Umbilical cord (tissue), 2 donors: Measurements from ENCODE around the gene EBF4. TPM values are rescaled to one million over a fixed set of nuclear protein-coding genes. Genes with fewer than 3 reads are reported as not detected.

Experiments used
- DNase-seq: peaks from one replicate; pipeline ENCODE4 v3.0.0-alpha.2; 2015; ENCODE audit warnings: low spot score
- total RNA-seq: library from RNA; depleted of rRNA; stranded (reverse); fragments of >200 nt; gene quantifications from one replicate; pipeline ENCODE4 v1.2.3, GENCODE V29; 2014; ENCODE audit warnings: low replicate concordance; ENCODE audit not compliant: insufficient read depth

The EBF4 gene, protein sequence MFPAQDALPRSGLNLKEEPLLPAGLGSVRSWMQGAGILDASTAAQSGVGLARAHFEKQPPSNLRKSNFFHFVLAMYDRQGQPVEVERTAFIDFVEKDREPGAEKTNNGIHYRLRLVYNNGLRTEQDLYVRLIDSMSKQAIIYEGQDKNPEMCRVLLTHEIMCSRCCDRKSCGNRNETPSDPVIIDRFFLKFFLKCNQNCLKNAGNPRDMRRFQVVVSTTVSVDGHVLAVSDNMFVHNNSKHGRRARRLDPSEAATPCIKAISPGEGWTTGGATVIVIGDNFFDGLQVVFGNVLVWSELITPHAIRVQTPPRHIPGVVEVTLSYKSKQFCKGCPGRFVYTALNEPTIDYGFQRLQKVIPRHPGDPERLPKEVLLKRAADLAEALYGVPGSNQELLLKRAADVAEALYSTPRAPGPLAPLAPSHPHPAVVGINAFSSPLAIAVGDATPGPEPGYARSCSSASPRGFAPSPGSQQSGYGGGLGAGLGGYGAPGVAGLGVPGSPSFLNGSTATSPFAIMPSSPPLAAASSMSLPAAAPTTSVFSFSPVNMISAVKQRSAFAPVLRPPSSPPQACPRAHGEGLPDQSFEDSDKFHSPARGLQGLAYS
- total RNA-seq, result 14.4 TPM

DNA sequence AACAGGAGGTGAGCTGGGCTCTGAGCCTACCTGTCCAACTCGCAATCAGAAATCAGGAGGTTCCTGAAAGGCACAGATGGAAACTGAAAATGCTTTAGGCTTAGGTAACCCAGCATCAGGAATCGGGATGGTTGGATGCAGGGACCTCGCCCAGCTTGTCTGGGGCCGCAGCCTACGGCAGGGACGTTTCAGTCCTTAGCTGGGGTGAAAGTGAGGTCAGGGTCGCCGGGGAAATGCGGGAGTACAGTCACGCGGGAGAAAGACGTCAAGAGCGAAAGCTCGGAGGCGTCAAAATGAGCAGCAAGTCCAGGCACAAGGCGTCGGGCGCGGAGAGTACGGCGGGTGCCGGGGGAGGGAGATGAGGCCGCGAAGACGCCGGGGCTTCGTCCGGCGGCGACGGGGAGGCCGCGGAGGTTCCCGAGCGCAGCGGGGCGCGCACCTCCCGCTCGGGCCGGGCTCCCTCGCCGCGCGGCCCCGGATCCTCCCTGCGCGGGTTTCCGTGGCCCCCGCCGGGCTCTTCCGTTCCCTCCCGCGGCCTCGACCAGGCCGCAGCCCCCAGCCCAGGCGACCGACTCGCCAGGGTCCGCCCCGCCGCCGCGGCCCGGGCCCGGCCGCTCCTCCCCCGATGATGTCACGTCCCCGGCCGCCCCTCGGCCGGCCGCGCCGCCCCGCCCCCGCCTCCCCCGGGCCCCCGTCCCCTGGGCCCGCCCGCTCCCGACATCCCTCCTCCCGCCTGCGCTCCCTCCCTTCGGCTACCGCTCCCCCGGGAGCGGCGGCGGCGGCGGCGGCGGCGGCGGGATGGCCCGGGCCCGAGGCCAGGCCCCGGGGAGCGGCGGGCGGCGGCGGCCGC lies at the start of gene EBF4:
Gene EBF4 (plus strand): TSS at position 745 of the 850 bp plus-strand sequence. CDS start 866 bp downstream, outside the sequence.
- peak; percentile 47 for DNase-seq

DNA sequence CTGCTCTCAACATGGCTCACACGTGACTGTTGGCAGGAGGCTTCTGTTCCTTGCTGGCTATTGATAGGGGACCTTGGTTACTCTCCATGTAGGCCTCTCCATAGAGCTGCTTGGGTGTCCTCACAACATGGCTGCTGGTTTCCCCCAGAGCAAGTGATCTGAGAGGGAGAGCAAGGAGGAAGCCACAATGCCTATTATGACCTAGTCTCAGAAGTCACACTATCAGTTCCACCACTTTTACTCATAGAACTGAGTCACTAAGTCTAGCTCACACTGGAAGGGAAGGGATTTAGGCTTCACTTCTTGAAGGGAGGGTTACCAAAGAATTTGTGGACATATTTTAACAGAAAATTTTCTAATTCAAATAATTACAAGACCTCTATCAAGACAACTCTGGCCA lies 48.9 kb upstream of the EBF4 start:
- DNase-seq, result no peak

DNA sequence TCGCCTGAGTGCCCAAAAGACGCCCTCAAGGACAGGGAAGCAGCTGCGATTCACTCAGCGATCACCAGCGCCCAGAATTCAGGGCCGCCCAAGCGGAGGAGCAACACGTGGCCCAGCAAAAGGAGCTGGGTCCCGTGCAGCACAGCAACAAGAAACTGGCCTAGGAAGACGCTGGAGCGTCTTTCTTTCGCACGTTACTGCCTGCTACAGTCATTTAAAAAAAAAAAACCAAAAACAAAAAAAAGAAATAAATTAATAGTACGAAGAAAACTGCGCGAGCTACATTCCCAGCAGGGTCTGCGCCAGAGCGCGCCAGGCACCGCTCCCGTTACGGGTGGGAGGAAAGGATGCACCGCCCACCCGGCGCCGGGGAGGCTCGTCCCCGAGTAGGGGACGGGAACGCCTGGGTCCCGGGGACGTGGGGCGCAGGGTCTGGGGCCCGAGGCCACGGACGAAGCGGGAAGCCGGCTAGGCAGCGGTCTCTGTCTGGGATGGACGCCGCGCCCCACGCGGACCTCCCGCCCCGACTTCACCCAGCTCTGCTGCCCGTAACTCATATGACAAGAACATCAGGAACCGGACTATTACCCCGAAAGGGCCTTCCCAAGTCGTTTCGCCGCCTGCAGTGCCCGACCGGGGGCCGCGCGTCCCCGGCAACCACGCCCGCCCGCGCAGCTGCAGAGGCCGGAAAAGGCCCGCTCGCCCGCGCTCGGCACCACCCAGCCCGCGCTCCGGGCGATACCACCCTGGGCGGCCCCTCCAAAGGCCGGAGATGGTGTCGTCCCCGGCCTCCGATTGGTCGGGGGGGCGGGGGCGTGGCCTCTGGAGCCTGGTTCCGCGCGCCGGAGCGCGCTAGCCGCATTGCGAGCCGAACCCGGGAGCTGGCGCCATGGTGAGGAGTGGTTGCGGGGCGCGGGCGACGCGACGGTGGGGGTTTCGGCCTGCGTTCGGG lies 40.5 kb upstream of the EBF4 start, which contains the start of gene NOP56:
Gene NOP56 (plus strand): TSS at position 861 of the 952 bp plus-strand sequence. CDS start 29 bp downstream, at position 890.
- DNase-seq, result peak; percentile 94

DNA sequence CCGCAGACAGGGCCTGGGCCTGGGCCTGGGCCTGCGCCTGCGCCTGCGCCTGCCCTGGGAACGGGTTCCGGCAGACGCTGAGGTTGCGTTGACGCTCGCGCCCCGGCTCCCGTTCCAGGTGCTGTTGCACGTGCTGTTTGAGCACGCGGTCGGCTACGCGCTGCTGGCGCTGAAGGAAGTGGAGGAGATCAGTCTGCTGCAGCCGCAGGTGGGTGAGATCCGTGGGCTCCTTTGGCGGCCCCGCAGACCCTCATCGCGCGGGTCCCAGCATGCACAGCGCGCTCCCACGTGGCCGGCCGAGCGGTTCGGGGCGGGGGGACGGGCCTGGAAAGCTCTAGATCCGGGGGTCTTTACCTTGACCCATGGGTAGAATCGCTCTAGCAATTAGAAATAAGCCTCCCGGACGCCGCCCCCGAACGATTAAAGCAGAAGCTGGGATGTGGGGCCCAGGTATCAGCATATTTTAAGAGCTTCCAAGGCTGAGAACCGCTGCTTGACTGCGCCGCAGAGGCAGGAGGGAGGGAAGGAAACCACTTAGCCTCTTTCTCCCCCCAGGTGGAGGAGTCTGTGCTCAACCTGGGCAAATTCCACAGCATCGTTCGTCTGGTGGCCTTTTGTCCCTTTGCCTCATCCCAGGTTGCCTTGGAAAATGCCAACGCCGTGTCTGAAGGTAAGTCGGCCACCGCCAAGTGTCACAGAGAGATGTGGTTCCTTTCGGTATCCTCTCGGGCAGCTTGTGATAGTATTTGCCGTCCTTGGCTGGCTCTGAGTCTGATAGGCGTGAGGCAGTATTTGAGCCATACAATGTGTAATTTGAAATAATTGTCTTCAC lies 39.6 kb upstream of the EBF4 start:
- DNase-seq, result peak; percentile 55

DNA sequence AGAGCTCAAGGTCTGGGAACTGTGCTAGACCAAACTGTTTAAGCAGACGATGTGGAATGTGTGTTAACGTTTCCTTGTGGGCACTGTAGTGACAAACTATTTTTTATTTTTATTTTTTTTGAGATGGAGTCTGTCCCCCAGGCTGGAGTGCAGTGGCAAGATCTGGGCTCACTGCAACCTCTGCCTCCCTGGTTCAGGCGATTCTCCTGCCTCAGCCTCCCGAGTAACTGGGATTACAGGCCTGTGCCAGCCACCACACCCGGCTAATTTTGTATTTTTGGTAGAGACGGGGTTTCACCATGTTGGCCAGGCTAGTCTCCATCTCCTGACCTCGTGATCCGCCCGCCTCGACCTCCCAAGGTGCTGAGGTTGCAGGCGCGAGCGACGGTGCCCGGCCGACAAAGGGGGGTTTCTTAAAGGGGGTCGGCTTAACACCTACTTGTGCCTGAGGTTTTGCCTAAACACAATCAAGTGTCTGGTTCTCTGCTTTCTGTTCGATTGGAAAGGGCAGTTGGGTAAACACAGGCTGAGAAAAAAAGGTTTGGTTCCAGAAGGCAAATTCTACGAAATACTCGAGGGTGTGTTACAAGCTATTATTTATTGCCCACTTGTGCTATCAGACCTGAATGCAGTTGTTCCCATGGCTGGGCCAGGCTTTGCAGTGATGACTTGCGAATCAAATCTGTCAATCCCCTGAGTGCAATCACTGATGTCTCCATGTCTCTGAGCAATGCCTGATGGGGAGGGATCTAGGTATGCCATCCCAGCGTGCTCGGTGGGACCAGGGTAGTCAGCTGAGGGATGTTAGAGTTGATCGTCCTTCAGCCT lies 38.8 kb upstream of the EBF4 start:
- DNase-seq, result no peak

DNA sequence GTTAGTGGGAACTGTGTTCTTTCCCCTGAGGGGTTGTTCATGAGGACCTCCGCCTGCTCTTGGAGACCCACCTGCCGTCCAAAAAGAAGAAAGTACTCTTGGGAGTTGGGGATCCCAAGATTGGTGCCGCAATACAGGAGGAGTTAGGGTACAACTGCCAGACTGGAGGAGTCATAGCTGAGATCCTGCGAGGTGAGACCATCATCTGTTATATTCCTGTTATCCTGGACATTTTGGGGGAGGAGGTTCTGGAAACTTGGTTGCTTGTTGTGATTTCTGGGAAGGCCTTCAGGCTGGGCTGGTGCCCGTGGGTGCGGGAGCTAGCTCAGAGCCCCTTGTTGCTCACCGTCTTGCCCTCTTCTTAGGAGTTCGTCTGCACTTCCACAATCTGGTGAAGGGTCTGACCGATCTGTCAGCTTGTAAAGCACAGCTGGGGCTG lies 38.2 kb upstream of the EBF4 start:
- DNase-seq, result no peak

DNA sequence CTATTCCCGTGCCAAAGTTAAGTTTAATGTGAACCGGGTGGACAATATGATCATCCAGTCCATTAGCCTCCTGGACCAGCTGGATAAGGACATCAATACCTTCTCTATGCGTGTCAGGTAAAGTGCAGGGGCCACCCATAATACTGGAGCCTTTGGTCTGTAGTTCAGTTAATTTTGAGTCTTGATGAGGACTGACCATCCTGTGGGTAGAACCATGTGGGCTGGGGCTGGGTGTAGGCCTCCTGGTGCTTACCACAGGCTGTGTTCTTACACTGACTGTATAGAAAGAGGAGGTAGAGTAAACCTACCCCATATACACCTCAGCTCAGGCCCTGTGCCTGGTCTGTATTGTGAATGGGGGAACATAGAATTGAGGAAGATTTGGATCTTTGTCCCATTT lies 37.7 kb upstream of the EBF4 start:
- no peak for DNase-seq

DNA sequence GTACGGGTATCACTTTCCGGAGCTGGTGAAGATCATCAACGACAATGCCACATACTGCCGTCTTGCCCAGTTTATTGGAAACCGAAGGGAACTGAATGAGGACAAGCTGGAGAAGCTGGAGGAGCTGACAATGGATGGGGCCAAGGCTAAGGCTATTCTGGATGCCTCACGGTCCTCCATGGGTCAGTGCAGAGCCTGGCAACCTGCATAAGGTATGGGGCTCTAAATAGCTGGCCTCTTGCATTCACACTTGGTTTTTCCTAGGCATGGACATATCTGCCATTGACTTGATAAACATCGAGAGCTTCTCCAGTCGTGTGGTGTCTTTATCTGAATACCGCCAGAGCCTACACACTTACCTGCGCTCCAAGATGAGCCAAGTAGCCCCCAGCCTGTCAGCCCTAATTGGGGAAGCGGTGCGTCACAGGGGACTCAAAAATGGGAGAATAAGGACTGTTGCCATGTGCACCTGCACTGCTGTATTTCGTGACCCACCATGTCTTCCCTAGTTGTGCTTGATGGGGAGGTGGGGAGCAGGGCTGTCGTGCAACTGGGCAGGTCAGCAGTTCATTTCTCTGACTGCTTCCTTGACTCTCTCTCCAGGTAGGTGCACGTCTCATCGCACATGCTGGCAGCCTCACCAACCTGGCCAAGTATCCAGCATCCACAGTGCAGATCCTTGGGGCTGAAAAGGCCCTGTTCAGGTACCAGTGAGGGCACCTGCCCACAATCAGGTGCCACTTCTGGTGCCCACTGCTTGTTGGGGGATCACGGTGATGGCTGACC lies 37.1 kb upstream of the EBF4 start:
- DNase-seq, result no peak

DNA sequence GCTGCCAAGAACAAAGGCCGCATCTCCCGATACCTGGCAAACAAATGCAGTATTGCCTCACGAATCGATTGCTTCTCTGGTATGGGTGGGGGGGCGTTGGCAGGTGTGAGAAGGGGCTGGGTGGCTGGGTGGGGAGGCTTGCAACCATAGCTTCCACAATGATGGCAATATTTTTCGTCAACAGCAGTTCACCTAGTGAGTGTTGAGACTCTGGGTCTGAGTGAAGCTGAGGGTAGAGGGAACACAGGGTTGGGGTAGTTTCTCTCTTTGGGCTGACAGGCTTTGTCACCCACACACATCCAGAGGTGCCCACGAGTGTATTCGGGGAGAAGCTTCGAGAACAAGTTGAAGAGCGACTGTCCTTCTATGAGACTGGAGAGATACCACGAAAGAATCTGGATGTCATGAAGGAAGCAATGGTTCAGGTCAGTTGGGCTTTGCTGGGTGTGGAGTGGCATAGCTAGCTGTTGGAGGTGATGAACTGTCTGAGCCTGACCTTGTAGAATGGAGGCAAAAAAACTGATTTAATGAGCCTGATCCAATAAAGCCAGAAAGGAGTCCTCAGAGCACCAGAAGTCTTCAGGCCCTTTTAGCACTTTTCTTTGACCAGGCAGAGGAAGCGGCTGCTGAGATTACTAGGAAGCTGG lies 36.0 kb upstream of the EBF4 start:
- DNase-seq, result no peak

DNA sequence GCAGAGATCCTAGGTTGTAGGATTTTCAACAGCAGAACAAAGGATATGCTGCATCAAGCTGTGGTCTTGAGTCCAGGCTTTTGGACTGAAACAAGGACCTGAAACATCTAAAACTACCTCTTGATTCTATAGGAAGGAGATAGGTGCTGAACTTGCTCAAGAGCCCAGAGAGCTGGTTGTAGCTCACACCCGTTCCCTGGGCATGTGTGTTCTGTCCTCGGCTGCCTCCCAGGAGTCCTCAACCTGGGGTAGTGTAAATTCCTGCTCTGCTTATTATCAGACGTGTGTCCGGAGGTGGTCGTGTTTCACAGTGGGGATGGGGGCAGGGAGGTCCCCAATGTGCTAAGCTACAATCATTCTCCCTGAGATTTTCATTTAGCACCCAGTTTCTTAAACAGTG lies 35.3 kb upstream of the EBF4 start:
- no peak for DNase-seq

DNA sequence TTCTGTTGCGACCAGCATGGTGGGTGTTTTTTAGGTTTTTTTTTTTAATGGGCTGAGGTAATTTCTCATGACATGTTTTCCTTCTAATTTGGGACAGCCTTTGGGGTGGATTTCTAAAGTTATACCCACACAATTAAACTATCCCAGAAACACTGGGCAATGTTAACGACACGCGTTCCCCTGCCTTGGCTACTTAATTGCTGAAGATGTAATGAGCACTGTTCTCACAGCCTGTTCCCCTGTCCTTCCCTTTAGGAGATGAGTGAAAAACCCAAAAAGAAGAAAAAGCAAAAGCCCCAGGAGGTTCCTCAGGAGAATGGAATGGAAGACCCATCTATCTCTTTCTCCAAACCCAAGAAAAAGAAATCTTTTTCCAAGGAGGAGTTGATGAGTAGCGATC lies 34.9 kb upstream of the EBF4 start:
- no peak for DNase-seq

DNA sequence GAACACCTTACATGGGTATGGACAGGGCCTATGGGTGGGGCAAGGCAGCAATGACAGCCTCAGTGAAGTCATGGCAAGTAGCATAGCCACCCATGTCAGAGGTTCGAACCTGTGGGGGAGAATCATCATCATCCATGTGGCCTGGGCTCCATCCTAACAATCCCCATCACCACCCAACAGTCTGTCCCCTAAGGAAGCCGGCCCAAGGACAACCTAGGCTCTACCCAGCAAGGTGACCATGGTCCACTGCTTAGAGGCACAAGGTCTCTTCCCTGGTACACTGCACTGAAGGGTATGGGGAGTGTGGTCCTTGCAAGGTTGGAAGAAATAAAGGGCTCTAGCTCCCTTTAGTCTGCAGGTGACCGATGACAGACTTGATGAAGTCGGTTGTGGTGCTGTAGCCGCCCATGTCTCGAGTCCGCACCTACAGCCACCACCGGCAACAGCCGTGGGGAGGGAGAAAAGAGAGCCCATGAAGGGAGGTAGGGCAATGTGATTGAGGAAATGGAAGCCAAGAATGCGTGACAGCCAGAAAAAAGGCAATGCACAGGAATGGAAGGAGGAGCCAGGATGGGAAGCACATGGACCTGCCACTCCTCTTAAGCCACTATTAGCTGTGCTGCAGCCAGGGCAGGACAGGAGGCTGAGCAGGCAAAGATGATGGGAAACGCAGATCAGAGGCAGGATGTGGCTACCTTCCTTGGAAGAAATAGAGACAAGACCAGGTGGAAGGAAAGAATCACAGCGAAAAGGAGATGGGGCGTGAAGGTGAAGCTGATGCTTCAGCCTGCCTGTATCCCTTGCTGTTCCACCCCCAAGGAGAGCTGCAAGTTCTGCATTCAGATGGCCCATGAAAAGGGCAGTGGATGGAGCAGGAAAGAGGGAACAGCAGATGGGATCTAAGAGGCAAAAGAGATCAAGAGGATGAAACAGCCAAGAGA lies 33.9 kb upstream of the EBF4 start:
- DNase-seq, result no peak

DNA sequence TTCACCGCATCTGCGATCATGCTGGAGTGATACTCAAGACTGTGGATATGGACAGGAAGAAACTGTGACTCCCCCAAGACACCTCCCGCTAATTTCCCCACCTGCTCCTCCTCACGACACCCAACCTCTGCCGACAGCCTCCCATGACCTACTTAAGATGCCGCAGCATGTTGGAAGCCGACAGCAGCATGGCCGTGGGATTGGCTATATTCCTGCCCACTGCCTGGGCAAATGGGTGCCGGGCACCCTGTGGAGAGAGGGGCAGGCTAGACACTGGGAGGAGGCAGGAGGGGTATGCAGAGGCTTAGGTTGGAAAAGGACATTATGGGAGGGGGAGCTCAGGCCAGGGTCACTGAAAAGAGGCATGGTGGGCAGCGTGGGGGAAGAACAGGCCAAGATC lies 33.0 kb upstream of the EBF4 start:
- no peak for DNase-seq

DNA sequence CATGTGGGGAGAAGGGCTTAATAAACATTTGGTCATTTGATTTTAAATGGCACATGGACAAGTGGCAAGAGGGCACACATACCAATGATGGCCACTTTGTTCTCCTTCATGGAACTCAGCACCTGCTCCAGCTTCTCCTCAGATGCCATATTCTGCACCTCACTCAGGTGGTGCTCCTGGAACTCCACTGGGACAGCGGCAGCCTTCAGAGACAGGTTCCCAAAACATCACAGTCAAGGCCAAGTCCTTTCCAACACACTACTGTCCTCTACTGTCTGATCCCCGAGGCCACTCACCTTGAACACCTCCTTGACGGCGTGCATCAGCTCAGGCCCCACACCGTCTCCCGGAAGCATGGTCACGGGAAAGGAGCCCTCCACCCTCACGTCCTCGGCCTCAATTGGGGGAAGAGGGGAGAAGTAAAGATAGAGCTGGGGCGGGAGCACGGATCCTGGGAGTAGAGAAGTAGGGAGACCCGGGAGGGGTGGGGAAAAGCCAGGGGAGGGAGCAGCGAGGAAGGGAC lies 29.2 kb upstream of the EBF4 start:
- DNase-seq, result no peak

DNA sequence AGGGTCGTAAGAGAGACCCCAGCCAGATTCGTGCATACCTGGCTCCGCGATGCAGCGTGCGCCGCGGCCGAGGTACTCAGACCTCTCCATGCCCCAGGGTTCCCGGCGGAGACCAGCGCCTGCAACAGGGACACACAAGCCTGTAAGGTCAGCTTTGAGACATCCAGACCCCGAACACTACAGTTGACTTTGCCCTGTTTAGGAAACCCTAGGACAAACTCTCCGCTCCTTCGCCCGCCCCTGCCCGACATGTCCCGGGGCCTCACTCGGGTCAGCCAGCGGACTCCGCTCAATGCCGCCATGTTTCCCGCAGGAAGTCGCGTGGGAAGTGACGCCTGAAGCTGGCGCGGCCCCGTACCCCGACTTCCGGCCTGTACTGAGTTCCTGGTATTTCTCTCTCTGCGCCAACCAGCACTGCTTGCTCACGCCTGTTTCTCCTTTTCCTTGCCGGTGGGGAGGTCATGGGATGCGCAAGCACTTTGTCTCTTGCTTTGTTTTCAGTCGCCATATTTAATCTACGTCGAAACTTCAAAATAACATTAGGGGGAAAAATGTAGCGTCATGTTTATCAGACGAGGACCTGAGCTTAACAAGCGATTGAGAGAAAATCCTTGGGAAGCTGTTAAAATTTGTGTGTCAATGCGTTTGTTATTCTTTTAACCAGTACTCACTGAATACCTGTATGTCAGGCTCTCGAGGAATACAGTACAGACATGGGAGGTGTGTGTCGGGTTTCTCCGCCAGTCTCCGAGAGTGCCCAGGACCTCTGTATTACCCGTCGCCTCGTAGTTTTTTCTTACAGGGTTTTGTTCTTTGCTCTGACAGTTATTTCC lies 28.5 kb upstream of the EBF4 start, which contains the start of gene IDH3B:
Gene IDH3B (minus strand): TSS at position 330 of the 833 bp plus-strand sequence. CDS start 28 bp downstream, at position 302.
- DNase-seq, result peak; percentile 95
